Prostate gland (tissue), 2 donors: ENCODE data around the gene GRID1. TPM values are rescaled to one million over a fixed set of nuclear protein-coding genes. Genes with fewer than 3 reads are reported as not detected.
"Not testable (repeated sequence)": the region's sequence is repeated elsewhere in the genome, so short reads cannot be mapped to it uniquely, and the experiment has no call there.

Experiments
- DNase-seq: peaks from one replicate; pipeline ENCODE4 v3.0.0-alpha.2; 2019; ENCODE audit warnings: low spot score
- H3K27ac ChIP-seq, 2 donors: fragments of 200-600 bp; sonication (generic); 2 replicates each; pipeline ENCODE4 v1.5.1; 2017 to 2019
- H3K27me3 ChIP-seq: fragments of 200-600 bp; sonication (generic); replicated peaks from 2 replicates; pipeline ENCODE4 v1.5.1; 2019; ENCODE audit not compliant: insufficient read depth
- H3K36me3 ChIP-seq, 2 donors: fragments of 200-600 bp; sonication (generic); 1 replicate in 1 of 2; 2 replicates in 1 of 2; pipeline versions ENCODE4 v1.5.1 to v1.8.1; 2017 to 2019
- H3K4me1 ChIP-seq: fragments of 200-600 bp; sonication (generic); replicated peaks from 2 replicates; pipeline ENCODE4 v1.5.1; 2019
- H3K4me3 ChIP-seq, 2 donors: fragments of 200-600 bp; sonication (generic); 2 replicates each; pipeline ENCODE4 v1.5.1; 2017 to 2019
- H3K9me3 ChIP-seq: fragments of 200-600 bp; sonication (generic); 2 replicates; pipeline ENCODE4 v1.5.1; 2017
- POLR2A ChIP-seq: fragments of 450-650 bp; IDR thresholded peaks from one replicate; pipeline ENCODE4 v1.6.1; 2016; ENCODE audit warnings: antibody characterized with exemption, mild to moderate bottlenecking
- POLR2AphosphoS5 ChIP-seq: sonication (generic); formaldehyde crosslinking; IDR thresholded peaks from one replicate; pipeline ENCODE4 v1.6.1; 2017; ENCODE audit warnings: antibody characterized with exemption
- WGBS: methylation state at CpG from one replicate; pipeline ENCODE4 v1.1.5; 2018; 5-methylcytosine and 5-hydroxymethylcytosine counted together
- intact Hi-C: fragments of 100-400 bp; cut with DNase I; formaldehyde crosslinking; loops from one replicate; pipeline ENCODE4 v1.14.2; 2022
- total RNA-seq, 2 donors: library from RNA; depleted of rRNA; stranded (reverse); fragments of >200 nt; gene quantifications; one replicate each; pipeline ENCODE4 v1.1.0, GENCODE V29; 2016
- TF ChIP-seq, protein P1 (sequence below), 4 experiments: fragments of 200-600 bp in 2 of 4; fragments of 450-650 bp in 2 of 4; sonication (generic) in 2 of 4; IDR thresholded peaks; 1 replicate in 3 of 4; 2 replicates in 1 of 4; pipeline ENCODE4 v1.5.1; 2016 to 2019; ENCODE audit warnings: antibody characterized with exemption in 4 of 4, mild to moderate bottlenecking in 2 of 4, moderate library complexity in 2 of 4

The GRID1 gene
- total RNA-seq, 2 donors from 2014 or later = 1.0 to 10.0 TPM

DNA sequence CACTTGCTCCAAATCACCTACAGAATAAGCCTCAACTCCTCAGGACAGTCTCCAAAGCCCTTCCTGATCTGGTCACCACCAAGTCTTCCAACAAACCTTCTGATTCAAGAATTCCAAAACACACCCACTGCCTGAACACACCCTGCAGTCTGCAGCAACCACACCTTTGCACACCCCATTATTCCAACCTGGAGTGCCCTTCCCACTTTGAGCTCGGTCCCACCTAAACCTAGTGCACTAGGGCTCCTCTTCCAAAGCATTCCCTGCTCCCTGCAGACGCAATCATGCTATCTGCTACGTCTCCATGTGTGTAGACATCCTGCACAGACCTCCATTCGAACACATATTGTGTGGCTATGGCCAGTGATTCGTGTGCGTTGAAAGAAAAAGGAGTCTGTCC lies 289.3 kb downstream of the GRID1 start:
- TF ChIP-seq POLR2AphosphoS5 = no peak
- WGBS = 91% methylated on average over 6 of the region's 6 CpGs
- DNase-seq = no peak
- intact Hi-C loops = no loop called here
- no peaks in the 10 kb centered on the region for H3K27me3 ChIP-seq
- H3K9me3 ChIP-seq = no peaks in the 10 kb centered on the region
- H3K27ac ChIP-seq = no peak overlapping the region
- H3K4me3 ChIP-seq = no peak overlapping the region
- H3K4me1 ChIP-seq = no peaks in the 10 kb centered on the region
- H3K36me3 ChIP-seq = no peaks in the 10 kb centered on the region

DNA sequence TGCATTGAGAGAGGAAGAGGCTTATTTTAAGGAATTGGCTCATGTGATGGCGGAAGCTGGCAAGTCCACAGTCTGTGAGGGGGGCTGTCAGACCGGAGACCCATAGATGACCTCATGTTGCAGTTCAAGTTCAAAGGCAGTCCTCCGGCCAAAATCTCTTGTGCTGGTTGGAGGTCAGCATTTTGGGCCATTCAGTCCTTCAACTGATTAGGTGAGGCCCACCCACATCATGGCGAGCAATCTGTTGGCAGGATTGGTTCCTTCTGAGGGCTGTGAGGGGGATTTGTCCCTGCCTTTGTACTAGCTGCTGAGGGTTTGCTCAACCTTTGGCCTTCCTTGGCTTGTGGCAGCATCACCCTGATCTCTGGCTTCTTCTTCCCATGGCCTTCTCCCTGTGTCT lies 290.1 kb downstream of the GRID1 start:
- DNase-seq, H3K4me1 ChIP-seq, H3K27ac ChIP-seq, H3K27me3 ChIP-seq, intact Hi-C loops, H3K4me3 ChIP-seq, H3K9me3 ChIP-seq, H3K36me3 ChIP-seq: not testable (repeated sequence)
- WGBS = 92% methylated on average over 4 of the region's 4 CpGs

DNA sequence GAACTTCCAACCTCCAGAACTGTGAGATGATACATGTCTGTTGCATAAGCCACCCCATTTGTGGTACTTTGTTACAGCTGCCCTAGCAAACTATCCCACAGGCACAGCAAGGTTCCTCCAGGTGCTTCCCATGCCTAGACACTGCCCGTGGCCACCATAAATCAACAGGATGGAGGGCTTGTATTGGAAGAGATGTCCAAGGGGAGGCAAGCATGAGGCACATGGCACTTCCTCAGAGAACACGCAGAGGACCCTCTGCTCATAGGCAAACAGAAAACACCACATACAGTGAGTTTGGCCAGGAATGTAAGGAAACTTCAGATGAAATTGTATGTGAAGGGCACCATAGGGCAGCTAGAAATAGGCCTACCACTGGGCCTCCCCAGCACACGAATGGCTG lies 291.1 kb downstream of the GRID1 start:
- Histone ChIP-seq H3K27ac (no peak overlapping the region), H3K4me1 (no peaks in the 10 kb centered on the region), H3K9me3 (no peaks in the 10 kb centered on the region), H3K27me3 (no peaks in the 10 kb centered on the region), H3K36me3 (no peaks in the 10 kb centered on the region), H3K4me3 (no peak overlapping the region)
- WGBS = 90% methylated on average over 3 of the region's 3 CpGs
- no peak for DNase-seq
- intact Hi-C loops = no loop called here
- no peak for TF ChIP-seq POLR2AphosphoS5
- TF ChIP-seq, protein P1, sequence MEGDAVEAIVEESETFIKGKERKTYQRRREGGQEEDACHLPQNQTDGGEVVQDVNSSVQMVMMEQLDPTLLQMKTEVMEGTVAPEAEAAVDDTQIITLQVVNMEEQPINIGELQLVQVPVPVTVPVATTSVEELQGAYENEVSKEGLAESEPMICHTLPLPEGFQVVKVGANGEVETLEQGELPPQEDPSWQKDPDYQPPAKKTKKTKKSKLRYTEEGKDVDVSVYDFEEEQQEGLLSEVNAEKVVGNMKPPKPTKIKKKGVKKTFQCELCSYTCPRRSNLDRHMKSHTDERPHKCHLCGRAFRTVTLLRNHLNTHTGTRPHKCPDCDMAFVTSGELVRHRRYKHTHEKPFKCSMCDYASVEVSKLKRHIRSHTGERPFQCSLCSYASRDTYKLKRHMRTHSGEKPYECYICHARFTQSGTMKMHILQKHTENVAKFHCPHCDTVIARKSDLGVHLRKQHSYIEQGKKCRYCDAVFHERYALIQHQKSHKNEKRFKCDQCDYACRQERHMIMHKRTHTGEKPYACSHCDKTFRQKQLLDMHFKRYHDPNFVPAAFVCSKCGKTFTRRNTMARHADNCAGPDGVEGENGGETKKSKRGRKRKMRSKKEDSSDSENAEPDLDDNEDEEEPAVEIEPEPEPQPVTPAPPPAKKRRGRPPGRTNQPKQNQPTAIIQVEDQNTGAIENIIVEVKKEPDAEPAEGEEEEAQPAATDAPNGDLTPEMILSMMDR (IDR thresholded peaks at IDR 0.05) = no peak
- no peak for TF ChIP-seq POLR2A

DNA sequence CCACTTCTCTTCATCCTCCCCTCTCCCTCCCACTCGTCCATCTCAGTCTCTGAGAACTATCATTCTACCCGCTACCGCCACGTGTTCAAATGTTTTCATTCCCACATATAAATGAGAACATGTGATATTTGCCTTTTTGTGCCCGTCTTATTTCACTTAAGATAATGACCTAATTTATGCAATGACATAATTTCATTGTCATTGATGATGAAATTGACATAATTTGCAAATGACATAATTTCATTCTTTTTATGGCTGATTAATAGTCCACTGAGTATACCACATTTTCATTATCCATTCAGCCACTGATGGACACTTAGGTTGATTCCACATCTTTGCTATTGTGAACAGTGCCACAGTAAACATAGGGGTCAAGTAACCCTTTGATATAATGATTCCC lies 292.3 kb downstream of the GRID1 start:
- Histone ChIP-seq H3K36me3 (no peaks in the 10 kb centered on the region), H3K4me3 (no peak overlapping the region), H3K27ac (no peak overlapping the region), H3K9me3 (no peaks in the 10 kb centered on the region), H3K4me1 (no peaks in the 10 kb centered on the region), H3K27me3 (no peaks in the 10 kb centered on the region)
- no peak for DNase-seq
- TF ChIP-seq, protein P1 (IDR thresholded peaks at IDR 0.05) = no peak
- TF ChIP-seq POLR2A (no peak), POLR2AphosphoS5 (no peak)
- intact Hi-C loops = no loop called here
- 80% methylated on average over 5 of the region's 5 CpGs for WGBS

DNA sequence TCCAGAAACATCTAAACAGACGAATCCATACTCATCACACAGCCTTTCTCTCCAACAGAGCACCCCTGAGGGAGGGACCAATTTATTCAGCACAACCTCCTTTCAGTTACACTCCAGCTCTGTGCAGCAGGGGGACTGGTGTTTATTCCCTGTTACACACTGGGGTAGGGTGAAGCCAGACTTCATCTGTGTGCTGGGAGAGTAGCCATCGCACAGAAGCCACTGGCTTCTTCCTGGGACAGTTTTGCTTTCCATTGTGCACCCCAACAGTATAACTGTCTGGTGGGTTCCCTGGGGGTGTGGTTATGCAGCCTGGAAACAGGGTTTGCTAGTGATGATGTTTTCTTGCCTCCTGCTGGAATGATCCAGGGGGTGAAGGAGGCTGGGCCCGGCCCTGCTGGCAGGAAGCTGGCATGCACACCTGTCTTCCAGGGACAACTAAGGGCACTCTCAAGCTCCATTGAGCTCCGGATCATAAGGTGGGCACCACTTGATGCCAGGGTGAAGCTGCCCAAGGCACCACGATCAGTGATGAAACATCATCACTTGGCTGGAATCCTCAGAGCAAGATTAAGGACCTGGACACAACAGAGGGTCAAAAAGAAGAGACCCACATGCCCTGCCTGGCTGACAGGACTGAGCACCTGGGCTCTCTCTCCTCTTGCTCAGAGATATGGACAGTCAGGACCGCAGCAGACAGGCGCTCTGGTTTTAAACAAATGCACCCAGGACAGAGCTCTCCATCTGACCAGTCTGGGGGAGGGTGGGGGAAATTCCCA lies 293.2 kb downstream of the GRID1 start:
- Histone ChIP-seq H3K36me3 (no peaks in the 10 kb centered on the region), H3K4me1 (no peaks in the 10 kb centered on the region), H3K27me3 (no peaks in the 10 kb centered on the region), H3K27ac (no peak overlapping the region), H3K9me3 (no peaks in the 10 kb centered on the region), H3K4me3 (no peak overlapping the region)
- TF ChIP-seq, protein P1 (IDR thresholded peaks at IDR 0.05) = no peak
- TF ChIP-seq POLR2AphosphoS5 = no peak
- TF ChIP-seq POLR2A = no peak
- no peak for DNase-seq
- intact Hi-C loops = no loop called here
- 84% methylated on average over 7 of the region's 7 CpGs for WGBS

DNA sequence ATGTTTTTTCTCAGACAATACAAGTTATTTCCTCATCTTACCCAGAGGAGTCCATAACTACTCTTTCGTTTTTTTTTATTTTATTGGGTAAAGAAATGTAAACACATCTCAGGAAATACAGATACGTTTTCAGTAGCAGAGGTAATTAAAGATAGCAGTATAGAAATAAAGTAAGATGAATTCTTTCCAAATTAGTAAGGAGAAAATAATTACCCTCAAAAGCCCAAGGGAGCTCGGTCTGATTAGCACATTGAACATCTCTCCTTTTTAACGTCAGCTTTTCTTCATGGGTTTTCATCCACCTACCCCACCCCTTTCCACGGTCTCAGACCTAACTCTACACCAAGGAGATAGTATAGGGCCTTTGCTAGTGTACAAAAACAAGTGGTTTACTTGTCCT lies 294.2 kb downstream of the GRID1 start:
- no peak for DNase-seq
- Histone ChIP-seq H3K27me3 (no peaks in the 10 kb centered on the region), H3K36me3 (no peaks in the 10 kb centered on the region), H3K9me3 (no peaks in the 10 kb centered on the region), H3K4me1 (no peaks in the 10 kb centered on the region), H3K27ac (no peak overlapping the region), H3K4me3 (no peak overlapping the region)
- intact Hi-C loops = no loop called here
- TF ChIP-seq, protein P1 (IDR thresholded peaks at IDR 0.05) = no peak
- TF ChIP-seq POLR2A (no peak), POLR2AphosphoS5 (no peak)
- WGBS = 52% methylated on average over 5 of the region's 5 CpGs
